Astrocyte of the spinal cord (primary cell): ENCODE data around the gene S100A9.

Experiments
- DNase-seq: peaks from one replicate; pipeline ENCODE4 v3.0.0; 2011; ENCODE audit warnings: low read depth, low spot score
- H3K4me3 ChIP-seq: 2 replicates; pipeline ENCODE4 v1.5.1; 2011; ENCODE audit warnings: low read depth, mild to moderate bottlenecking, low read length, moderate library complexity
- in situ Hi-C: cut with HindIII; loops from 2 replicates; pipeline ENCODE4 v1.10.0; 2017; ENCODE audit warnings: low sequenced_read_pairs
- TF ChIP-seq, protein P1 (sequence below): IDR thresholded peaks from 2 replicates; pipeline ENCODE4 v1.5.1; 2012; ENCODE audit warnings: low read depth, mild to moderate bottlenecking, low read length, inconsistent platforms

Gene S100A9

DNA sequence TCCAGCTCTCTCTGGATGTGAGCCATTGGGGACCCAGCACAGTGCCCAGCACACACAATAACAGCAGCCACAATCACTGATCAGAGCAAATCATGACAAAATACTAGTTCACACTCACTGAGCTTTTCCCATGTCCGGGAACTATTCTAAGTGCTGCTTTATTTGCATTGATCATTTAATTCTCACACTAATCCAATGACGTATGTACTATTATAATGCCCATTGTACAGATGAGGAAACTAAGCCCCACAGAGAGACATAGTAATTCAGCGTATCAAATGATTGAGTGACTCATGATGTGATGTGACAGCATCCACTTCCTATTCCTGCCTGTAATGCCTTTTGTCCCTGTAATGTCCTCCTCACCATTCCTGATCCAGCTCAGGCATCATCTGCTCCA is 35.2 kb downstream of the S100A9 start:
- H3K4me3 ChIP-seq = no peak overlapping the region
- no peak for DNase-seq
- in situ Hi-C loops = no loop called here
- TF ChIP-seq, protein P1, sequence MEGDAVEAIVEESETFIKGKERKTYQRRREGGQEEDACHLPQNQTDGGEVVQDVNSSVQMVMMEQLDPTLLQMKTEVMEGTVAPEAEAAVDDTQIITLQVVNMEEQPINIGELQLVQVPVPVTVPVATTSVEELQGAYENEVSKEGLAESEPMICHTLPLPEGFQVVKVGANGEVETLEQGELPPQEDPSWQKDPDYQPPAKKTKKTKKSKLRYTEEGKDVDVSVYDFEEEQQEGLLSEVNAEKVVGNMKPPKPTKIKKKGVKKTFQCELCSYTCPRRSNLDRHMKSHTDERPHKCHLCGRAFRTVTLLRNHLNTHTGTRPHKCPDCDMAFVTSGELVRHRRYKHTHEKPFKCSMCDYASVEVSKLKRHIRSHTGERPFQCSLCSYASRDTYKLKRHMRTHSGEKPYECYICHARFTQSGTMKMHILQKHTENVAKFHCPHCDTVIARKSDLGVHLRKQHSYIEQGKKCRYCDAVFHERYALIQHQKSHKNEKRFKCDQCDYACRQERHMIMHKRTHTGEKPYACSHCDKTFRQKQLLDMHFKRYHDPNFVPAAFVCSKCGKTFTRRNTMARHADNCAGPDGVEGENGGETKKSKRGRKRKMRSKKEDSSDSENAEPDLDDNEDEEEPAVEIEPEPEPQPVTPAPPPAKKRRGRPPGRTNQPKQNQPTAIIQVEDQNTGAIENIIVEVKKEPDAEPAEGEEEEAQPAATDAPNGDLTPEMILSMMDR = no peak

DNA sequence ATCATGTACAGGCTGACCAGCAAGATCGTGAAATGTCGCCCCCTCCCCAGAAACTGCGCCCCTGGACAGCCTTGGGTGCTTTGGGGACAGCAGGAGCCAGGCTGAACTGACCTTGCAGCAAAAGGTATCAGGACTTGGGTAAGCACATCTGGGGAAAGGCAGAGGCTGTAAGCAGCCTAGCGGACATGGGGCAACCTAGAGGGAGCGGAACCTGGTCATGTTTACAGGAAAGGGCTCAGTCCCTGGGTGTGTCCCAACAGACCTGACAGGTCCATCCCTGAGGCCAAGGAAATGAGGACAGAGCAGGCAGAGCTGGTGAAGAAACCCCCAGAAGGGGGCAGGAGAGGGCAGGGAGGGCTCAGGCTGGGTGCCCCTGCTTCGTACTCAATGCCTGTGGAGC is 36.3 kb downstream of the S100A9 start:
- in situ Hi-C loops = no loop called here
- no peak for DNase-seq
- no peak overlapping the region for H3K4me3 ChIP-seq
- TF ChIP-seq, protein P1 = no peak

DNA sequence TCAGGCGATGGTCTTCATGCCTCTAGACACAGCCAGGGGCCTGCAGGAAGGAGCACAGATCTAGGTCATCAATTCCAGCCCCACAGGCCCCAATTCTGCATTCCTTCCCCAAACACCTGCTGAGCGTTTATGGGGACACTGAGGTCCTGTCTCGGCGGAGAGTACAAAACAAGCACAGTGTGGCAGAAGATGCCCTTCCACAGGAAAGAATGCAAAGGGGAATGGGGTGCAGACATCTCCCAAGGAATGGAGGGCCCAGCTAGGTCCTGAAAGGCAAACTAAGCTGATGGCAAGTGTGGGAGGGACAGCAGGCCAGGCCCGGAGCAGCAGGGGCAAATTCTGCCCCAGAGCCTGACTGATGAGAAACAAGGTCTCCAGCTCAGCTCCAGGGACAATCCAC is 36.7 kb downstream of the S100A9 start:
- TF ChIP-seq, protein P1 = no peak
- no peak overlapping the region for H3K4me3 ChIP-seq
- no peak for DNase-seq
- in situ Hi-C loops = no loop called here

DNA sequence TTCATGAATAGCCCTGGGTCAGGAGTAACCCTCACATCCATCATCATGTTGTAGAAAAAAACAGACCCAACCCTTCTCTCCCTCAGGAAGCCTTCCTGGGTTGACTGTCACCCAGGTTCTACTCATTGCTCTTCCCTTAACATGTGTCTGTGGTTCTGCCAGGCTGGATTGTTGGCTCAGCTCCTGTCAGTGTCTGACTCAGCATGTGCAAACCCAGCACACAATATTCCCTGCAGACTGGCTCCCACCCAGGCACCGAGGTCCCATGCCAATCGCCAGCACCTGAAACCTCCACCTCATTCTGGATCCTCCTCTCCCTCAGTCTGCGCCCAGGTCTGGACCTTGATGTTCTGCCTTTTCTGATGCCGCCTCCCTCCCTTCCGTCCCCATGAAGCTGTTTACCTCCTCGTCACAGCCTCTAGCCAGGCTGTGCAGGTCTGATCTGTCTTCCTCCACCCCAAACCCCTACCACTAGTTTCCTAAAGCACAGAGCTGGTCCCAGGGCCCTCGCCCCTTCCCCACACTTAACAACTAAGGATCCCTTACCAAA is 37.6 kb downstream of the S100A9 start:
- H3K4me3 ChIP-seq = no peak overlapping the region
- in situ Hi-C loops = no loop called here
- TF ChIP-seq, protein P1 = no peak
- no peak for DNase-seq

DNA sequence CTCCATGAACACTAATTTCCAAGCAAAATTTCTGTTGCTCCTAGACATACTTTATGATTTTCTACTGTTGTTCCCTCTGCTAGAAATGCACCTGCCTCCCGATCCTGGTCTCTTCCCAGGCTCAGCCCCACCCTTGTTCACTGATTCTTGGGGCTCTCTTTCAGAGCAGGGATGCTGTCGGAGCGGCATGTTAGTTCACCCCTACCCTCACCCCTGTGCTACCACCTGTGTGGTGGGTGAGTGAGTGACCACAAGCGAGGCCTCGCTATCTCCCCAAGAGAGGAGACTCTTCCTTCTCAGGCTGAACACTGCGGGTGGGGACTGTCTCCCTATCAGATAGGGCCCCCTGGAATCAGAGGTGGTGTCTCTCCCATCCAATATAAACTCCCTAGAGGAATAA is 38.1 kb downstream of the S100A9 start:
- TF ChIP-seq, protein P1 = no peak
- no peak overlapping the region for H3K4me3 ChIP-seq
- in situ Hi-C loops = no loop called here
- no peak for DNase-seq

DNA sequence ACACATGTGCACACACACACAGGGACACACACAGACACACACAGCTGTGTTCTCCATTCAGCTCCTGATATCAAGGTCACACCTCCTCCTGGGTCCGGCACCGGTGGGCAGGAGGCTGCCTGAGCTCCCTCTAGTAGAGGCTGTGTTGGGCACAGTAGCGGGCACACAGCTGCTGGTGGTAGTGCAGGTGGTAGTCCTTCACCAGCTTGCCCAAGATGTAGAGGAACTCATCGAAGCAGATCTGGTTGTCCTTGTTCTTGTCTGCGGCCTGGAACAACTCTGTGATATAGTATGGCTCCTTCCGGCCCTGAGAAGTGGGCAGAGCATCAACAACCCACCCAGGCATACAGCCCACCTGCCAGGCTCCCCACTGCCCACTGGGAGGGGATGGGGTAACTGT is 38.8 kb downstream of the S100A9 start:
- TF ChIP-seq, protein P1 = no peak
- DNase-seq = no peak
- H3K4me3 ChIP-seq = no peak overlapping the region
- in situ Hi-C loops = no loop called here
